AG08395 (cell line): ENCODE measurements around the gene RABL2B.

ENCODE experiments used
- DNase-seq: peaks from one replicate; pipeline ENCODE4 v3.0.0; 2012; ENCODE audit warnings: mixed read lengths, low spot score

The RABL2B gene

GRCh38 chr22:50722716-50723428 is 60.6 kb downstream of the RABL2B start:
- no peak for DNase-seq

DNA sequence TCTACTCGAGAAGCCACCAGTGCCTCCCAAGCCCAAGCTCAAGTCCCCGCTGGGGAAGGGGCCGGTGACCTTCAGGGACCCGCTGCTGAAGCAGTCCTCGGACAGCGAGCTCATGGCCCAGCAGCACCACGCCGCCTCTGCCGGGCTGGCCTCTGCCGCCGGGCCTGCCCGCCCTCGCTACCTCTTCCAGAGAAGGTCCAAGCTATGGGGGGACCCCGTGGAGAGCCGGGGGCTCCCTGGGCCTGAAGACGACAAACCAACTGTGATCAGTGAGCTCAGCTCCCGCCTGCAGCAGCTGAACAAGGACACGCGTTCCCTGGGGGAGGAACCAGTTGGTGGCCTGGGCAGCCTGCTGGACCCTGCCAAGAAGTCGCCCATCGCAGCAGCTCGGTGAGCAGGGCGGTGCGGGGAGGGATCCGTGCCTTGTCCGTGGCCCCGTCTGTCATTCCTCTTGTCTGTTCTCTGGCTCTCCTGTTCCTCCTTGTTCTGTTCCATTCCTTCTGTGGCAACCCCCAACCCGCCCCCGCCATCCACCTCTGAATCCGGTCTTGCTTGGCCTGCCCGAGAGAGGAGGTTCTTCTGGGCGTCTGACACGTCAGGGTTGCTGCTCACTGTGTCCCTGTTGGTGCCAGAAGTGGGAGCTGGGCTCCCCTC is 61.3 kb downstream of the RABL2B start:
- DNase-seq: no peak

GRCh38 chr22:50721257-50721844 is 62.1 kb downstream of the RABL2B start:
- no peak for DNase-seq

DNA sequence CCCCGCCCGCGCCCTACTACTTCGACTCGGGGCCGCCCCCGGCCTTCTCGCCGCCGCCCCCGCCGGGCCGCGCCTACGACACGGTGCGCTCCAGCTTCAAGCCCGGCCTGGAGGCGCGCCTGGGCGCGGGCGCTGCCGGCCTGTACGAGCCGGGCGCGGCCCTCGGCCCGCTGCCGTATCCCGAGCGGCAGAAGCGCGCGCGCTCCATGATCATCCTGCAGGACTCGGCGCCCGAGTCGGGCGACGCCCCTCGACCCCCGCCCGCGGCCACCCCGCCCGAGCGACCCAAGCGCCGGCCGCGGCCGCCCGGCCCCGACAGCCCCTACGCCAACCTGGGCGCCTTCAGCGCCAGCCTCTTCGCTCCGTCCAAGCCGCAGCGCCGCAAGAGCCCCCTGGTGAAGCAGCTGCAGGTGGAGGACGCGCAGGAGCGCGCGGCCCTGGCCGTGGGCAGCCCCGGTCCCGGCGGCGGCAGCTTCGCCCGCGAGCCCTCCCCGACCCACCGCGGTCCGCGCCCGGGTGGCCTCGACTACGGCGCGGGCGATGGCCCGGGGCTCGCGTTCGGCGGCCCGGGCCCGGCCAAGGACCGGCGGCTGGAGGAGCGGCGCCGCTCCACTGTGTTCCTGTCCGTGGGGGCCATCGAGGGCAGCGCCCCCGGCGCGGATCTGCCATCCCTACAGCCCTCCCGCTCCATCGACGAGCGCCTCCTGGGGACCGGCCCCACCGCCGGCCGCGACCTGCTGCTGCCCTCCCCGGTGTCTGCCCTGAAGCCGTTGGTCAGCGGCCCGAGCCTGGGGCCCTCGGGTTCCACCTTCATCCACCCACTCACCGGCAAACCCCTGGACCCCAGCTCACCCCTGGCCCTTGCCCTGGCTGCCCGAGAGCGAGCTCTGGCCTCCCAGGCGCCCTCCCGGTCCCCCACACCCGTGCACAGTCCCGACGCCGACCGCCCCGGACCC is 62.9 kb downstream of the RABL2B start:
- DNase-seq: no peak

DNA sequence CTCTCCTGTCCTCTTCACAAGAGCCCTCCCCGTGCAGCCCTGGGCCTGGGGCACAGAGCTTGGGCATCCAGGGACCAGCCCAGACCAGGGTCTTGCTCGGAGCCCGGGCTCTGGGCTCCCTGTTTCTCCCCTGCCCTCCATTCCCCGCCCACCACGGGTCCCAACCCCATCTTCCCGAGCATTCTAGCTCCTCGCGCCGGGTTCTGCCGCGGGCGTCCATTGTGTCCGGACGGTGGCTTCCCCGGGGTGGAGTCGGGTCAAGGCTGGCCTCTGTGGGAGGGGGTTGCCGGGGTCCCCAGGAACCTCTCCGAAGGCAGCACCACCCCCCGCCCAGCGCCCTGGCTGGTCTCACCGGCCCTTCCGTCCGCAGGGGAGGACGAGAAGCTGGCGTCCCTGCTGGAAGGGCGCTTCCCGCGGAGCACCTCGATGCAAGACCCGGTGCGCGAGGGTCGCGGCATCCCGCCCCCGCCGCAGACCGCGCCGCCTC is 63.6 kb downstream of the RABL2B start:
- DNase-seq: no peak

DNA sequence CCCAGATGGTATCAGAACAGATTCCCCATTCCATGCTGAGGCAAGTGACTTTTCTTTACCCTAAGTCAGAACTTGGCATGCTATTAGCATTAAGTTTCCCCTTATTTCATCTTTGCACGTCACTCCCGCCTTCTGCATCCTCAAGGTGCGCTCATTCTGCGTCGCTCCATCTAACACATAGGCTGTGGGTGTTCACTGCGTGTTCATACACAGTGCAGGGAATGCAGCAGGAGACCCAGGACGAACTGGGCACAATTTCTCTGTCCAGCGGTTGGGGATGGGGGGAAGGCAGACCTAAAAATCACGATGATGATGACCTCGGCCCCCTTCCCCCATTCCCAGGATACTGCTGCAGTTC is 65.1 kb downstream of the RABL2B start:
- no peak for DNase-seq

DNA sequence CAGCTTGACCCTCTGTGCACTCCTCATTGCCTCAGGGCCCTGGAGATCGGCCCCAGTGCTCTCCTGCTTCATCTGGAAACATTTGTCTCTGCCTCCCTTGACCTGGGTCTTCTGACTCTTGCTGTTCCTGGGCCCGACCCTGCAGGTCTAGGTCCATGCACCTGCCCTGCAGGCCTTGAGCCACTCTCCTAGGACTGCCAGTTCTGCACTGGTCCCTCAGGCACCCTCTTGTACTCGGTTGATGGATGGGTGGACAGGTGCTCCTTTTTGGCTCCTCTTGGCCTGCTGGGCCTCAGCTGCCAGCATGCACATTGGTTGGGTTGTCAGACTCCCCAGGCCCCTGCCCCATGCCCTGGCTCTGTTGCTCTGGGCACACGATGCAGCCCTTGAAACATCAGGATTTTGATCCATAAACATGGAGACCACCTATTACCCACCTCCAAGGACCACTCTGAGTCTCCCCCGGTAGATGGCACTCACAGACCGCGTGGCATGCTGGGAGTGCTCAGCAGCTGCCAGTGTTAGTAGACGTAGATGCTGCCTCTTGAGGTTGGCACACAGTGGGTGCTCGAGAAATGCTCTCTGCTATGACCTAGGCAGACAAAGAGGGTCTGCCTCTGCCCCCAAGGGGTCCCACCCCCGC is 65.6 kb downstream of the RABL2B start:
- no peak for DNase-seq
